ENCODE measurements around the gene AUTS2.

The AUTS2 gene

DNA sequence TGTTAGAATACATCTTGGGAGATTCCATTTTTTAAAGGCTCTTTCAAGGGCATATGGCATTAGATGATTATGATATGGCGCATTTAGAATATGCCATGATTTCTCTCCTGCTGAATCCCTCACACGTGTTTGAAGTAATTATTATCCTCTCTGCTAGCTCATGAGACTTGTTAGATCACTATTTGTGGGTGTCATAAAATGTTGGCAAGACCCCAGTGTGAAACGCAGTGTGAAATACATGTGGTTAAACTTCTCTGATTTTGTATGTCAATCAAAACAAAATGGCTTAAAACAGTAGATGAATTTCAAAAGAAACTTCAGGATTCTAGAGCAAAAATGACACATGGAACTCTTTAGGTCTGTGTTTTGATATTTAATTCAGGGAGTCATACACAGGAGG, 560.8 kb downstream of the AUTS2 start:
- no peak for DNase-seq

DNA sequence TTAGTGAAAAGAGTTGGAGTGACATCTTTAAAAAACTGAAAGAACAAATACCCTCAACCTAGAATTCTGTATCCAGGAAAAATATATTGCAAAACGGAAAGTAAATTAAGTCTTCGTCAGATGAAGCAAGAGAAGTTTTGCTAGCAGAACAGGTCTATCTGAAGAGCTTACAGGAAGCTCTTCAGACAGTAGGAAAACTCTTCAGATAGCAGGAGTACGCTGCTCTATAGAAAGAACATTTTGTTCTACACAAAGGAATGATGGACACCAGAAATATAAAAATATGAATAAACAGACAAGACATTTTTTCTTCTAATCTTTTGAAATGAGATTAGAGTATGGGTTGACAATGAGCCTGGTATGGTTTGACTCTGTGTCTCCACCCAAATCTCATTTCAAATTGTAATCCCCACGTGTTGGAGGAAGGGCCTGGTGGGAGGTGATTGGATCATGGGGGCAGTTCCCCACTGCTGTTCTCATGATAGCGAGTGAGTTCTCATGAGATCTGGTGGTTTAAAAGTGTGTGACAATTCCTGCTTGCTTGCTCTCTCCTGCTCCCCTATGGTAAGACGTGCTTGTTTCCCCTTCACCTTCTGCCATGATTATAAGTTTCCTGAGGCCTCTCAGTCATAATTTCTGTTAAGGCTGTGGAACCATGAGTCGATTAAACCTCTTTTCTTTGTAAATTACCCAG, 567.3 kb downstream of the AUTS2 start:
- DNase-seq: no peak

DNA sequence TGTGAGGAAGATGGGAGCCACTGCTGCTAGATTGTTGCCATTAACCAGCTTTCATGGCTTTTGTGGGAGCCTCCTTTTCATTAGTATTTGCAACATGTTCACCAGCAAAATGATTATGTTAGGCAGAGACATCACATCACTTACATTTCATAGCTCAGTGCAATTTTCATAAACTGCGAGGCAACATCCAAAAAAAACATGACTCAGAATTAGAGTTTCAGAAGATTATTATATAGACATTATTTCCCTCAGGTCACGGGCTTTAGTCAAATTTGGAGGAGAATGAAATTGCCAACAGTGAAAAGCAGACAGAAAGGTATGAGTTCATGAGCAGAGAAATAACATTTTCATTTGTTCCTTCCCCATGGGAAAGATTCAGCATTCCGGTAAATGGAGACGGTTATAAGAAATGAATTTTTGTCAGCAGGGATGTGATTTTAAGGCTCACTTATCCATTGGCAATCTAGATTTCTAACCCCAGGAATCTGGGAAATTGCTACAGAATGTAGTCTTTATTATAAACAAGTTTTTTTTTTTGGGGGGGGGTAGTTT, 573.2 kb downstream of the AUTS2 start:
- no peak for DNase-seq

DNA sequence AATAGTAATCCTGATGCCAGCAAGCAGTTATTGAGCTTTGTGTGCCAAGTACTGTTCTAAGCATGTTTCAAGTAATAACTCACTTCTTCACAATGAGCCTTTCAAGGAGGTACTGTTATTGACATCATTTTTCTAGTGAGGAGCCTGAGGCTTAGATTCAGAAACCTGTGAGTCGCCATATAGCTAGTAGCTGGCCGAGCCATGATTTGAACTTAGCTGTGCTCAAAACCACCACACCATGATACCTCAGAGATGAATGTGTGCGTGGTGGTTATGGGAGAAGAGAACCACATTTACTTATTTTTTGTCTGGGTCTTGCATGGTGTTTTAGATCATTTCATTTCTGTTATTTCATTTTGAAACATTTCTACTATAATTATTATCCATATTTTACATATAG, 578.9 kb downstream of the AUTS2 start:
- DNase-seq: no peak

DNA sequence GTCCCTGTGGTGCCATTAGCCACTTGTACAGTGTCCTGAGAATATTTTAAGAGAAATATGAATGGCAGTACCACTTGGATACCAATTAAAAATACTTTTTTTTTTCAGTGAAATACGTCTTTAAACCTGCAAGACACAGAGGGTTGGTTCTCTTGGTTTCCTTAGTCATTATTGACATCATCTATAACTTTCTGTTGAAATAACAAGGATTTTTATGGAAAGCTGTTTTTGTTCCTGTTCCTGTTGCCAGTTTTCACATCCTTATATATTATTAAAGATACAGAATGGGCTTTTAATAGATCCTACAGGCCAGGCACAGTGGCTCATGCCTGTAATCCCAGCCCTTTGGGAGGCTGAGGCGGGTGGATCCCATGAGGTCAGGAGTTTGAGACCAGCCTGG, 579.9 kb downstream of the AUTS2 start:
- DNase-seq: no peak

DNA sequence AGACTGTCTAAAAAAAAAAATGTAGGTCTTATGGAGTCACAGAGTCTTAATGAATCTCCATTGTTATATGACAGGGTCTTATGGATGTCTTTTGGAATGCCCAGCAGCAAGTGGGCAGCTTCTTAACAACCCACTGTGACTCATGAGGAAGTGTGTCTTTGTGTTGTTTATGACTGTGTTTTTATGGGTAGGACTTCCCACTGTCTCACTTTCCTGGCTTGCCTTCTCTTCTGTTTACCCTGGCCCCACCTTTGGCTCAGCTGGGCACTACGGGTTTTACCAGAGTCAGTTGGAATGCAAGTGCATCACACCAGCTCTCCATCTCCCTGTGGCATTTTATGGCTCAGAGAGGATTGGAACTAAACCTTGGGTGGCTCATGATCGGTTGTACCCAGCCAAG, 580.5 kb downstream of the AUTS2 start:
- DNase-seq: no peak

DNA sequence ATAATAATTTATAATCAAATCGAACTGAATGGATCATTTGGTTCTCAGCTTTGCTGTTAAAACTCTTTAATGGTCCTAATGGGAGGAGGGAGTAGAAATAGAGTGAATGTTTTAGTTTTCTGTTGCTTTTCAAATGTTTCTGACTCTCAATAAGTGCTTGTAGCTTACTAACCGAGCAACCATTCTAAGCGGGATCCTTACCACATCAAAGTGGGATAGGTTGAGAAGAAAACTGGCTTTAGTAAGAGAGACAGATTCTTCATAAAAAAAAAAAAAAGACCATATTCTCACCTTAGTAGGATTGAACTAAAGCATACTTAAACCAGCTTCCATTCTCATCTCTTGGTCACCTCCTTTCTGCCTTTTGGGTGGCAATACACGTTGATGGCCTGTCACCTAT, 584.2 kb downstream of the AUTS2 start:
- DNase-seq: no peak

DNA sequence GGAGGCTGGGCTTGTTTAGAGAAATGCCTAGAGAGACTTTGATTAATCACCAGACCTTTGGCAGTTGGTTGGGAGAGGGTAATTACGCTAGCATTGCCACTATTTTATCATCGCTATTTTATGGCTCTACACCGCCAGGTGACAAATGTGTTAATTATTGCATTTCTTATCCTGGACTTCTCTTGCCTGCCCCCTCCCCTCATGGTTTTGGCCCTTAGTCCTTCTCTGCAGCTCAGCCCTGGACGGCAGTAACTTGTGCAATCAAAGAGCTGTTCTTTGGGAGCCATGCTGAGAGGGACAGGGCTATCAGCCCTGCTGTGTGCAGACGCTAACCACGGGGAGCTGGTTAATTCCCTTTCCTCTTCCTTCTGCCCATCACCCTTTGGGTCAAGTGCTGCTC, 585.0 kb downstream of the AUTS2 start:
- no peak for DNase-seq

DNA sequence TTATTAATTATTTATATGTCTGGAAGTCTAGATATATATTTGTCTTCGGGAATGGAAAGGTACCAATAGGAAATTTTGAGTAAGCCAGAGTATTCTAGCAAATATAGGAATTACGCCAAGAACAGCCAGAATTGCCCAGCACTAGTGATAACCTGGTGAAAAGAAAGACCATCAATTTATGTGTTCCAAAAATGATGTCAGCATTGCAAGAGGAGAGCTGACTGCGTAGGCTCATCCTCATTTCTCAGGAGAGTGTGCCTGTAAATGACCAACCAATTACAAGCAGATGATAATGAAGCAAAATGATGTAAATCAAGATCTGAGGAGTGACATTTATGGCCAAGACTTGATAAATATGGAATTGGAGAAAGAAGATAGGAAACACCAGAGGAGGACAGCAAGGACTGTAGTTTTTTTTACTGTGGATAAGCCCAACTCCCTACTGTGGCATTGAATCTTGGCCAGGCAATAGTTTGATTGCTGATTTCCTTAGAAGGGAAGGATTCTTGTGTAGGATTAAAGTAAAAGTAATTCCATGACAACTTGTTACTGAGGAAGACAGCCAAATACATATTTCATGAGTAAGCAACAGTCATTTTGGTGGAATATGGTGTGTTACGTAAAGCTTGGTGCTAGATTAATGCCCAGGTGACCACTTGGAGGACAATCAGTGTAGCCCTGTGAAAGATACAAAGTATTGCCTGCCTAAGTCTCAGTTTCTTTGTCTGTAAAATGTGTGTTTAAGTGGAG, 590.8 kb downstream of the AUTS2 start:
- no peak for DNase-seq

DNA sequence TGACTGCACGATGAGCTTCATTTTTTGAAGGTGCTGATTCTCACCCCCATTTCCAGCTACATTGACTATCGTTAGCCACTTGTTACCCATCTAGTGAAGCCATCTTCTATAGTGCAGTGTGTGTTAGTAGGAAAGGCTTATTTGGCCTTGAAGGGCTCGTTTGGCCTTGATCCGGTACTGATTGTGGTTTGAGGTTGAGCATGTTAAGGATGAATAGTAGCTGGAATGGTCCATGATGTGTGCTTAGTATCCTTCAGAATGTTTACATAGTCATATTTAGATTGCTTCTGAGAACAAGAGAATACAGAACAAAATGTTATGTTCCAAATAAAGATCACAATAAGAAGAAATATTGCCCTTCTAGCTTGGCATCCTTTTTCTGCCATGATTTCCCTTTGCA, 591.5 kb downstream of the AUTS2 start:
- DNase-seq: no peak

DNA sequence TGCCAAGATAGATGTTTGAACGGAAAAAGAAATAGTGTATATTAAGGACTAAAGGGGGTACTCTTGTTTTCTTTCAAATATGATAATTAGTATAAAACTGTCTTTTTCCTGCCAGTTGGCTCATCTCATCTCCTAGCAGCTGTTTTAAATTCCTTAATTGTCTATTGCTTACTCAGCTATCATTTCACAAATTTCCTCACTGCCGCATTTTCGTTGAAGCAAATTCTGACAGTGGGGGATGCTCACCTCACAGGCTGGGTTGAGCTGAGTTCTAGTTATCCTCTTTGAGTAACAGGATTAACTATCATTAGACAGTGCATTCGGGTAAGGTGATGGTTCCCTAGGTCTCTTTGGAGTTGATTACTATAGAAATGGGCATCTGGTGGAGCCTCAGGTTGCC, 592.0 kb downstream of the AUTS2 start:
- no peak for DNase-seq

DNA sequence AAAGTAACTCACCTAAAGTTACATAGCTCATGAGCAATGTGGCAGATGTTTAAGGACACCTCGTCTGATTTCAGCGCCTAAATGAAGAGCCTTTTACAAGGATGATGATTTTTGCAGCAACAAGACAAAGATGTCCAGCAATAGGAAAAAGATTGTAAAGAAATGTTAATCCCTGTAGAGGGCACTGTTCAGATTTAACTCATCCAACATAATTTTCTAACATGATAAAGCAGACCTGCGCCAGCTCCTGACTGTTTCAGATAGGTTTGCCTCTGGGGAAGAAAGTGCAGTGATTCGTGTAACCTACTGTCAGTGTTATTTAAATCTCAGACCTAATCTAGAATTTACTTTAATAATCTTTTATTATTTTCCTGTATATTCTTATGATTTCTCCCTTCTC, 595.2 kb downstream of the AUTS2 start:
- no peak for DNase-seq

DNA sequence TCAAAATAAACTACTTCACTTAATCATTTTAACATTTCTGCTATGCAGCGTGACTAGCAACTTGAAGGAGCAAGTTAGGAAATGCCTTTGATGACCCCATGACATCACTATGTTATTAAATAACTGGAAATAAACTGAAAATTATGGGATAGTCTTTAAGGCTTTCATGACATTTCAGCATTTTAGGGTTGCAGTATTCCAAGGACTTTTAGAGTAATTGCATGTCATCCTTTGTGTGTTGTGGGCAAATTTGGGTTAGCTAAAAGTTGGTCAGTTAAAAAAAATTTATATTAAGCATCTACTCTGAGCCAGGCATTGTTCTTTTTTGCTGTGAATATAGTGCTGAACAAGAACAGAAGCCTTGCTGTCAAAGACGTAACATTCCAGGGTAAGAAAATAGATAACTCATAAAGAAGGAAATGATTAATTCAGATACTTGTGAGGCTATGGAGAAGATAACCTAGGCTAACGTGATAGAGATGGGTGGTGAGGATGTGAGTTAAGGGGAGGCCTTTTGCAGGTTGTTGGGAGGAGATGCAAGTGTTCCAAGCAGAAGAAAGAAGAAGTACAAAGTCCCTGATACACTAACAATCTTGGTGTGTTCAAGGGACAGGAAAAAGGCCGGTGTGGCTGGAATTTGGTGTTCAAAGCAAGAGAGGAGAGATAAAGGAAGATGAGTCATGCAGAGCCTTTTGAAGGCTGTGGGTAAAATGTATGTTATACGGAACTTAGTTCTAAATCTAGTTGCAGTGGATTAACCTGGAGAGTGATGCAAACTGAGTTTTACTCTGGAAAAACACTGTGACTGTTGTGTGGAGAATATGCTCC, 610.2 kb downstream of the AUTS2 start:
- DNase-seq: no peak

DNA sequence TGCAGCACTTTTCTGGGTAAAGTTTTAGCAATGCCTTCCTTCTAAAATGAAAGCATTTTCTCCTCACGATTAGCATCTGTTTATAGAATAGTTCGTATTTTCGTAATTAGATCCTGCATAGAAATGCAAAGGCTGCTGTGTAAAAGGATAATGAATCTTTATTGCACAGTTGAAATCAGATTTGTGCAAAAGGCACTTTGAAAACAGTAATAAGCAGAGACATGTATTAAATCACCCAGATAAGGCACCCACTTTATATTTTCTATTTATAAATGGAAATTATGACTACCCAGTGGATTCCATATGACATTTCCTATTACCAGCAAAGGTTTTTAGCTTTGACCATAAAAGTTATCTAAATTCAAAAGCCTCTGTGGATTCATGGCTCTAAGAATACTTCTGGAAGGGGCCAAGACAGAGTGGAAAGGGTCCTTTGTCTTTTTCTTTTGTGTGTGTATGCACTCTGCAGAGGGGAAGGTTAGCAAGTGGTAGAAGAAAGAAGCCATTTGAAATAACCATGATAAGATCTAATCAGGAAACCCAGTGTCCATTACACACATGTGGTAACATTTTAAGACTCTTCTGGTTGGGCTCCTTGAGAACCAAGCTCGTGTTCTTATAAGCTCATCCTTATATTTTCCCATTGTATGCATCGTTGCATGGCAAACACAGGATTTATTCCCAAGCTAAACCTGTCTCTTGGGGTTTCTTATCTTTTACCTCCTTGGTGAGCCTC, 612.1 kb downstream of the AUTS2 start:
- no peak for DNase-seq

DNA sequence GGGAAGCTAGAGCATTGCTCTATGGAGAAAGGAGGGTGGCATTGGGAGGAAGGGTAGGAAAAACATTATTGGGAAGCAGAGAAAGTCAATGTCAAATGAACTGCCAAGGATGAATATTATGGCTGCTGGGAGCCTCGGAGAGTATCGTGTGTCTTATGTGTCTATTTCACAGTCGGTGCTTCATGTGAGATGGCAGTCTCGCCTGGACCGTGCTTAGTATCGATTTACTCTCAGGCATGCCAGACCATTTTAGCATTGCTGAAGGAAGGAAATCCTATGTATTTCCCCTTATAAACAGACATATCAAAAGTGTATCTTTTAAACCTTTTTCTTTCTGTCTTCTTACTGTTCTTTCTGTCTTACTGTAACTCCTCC, 612.6 kb downstream of the AUTS2 start:
- no peak for DNase-seq

DNA sequence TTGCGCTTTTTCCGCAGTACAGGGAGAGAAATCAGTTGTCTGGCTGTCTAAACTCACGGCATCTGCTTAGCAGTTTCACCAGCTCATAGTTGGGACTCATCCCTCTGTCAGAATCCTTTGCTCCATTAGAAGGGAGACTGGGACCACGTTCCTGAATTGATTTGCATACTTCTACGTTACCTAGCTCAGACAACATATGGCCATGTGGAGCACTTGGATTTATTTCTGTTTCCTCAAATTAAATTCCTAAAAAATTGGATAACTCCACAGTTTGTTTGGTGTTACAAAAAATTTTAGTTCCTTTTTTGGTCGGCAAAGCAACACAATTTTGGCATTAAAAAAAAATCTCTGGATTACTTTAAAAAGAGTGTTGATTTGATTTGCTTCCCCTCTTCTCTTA, 614.0 kb downstream of the AUTS2 start:
- no peak for DNase-seq

DNA sequence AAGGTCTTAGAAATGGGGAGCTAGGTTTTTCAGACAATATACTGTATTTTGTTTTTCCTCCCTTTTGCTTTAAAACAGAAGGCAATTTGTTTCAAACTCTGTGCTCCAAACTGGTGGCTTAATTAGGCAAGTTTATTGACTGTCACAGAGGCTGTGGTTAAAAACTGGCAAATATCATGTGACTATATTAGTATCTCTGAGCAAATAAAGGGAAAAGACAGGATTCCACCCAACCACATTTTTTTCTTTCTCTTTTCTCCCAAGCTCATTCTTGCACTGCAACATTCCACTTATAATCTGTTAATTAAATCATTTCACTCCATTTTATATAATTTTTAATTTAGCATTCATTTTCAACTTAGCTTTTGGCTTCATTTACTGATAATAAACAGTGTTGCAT, 615.8 kb downstream of the AUTS2 start:
- DNase-seq: no peak

DNA sequence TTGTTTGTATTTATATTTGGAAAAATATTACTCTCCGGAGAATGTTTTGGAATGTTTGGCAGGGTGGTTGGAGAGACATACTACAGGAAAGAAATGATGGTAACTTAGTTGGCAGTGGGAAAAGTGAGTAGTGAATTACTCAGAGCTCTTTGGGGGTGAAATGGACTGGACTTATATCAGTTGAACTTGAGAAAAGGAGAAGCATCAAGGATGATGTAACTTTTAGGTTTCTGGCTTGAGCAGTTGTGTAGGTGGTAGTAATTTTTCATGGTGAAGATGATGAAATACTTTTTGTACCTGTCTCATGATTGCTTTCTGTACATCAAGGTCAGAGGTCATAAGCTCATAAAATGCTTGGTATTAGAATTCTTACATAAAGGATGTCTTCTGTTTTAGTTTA, 617.2 kb downstream of the AUTS2 start:
- DNase-seq: no peak

DNA sequence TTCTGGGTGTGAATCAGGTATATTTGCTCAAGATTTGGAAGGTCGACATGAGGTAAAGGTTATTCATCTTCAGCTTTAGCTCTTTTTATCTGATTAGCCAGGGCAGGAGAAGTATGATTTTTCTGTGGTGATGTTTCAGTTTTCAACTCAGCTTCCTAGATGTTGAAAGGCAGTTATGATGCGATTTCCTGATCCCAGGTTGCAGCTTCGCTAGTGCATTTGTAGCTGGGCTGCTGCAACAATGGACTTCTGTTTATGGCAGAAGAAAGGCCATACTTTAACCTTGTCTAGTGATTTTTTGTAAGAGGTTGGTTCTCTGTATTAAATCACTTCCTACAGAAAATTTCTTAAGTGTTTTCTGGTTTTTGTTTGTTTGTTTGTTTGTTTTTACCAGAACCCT, 619.3 kb downstream of the AUTS2 start:
- DNase-seq: no peak

DNA sequence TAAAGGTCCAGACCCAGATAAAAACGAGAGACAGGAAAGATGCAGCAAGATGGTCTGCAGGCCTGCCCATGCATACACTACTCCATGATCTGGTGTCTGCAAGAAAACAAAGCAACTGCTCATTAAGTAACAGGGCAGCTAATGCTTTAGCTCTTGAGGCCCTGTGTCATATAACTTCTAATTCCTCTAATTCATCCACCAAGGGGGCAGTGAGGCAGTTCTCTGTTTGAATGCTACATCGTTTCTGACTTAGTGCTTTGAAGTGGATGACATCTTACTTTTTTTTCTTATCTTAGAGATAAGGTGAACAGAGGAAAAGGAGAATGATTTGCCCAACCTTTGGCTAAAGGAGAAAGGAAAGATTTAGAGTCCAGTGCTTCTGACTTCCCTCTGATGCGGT, 619.7 kb downstream of the AUTS2 start:
- DNase-seq: no peak

DNA sequence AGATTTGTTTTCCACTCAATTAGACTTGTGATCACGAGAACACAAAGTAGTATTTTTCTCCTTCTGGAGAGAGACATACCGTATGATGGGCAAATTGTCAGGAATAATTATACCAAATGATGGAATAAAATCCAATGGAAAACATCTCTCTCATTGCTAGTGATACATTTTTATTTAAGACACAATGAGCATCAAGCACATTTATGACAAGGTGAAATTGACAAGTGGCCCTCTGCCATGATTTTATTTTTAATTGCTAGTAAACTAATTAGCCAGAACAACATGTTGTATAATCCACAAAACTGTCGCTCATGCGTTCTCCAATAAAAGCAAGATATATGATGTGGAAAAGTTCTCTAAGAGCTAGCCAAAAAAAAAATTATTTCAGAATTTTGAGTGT, 620.8 kb downstream of the AUTS2 start:
- no peak for DNase-seq

DNA sequence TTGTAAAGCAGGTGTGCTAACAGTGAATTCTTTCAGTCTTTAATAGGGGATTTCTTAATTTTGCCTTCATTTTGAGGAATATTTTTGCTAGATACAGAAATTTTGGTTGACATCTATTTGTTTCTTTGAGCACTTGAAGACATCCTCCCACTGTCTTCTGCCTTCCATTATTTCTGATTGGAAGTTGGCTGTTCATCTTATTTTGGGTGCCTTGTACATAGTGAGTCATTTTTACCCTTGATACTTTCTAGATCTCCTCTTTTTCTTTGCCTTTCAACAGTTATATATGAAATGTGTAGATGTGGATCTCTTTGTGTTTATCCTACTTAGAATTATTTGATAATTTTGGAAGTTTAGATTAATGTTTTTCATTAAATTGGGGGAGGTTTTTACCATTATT, 631.0 kb downstream of the AUTS2 start:
- DNase-seq: no peak

DNA sequence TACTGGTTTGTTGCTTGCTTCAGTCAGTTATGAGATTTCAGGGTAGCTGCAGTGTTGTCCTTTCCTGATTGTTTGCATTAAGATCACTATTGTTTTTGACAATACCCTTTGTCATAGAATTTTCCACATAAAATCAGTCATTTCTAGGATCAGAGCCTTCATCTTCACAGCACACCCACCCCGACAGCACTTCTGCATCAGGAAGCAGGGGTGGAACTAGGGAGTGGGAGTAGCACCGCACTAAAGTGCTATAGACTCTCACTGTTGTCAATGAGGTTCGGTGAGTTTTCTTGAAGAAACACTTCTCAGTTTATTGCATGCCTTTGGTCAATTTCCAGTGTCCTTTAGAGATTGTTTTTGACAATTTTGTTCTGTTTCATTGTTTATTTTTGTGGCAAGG, 632.5 kb downstream of the AUTS2 start:
- no peak for DNase-seq

Data from GF-D8 (cell line).